Measurements from ENCODE around the gene ATAD2B.

ATAD2B gene

DNA sequence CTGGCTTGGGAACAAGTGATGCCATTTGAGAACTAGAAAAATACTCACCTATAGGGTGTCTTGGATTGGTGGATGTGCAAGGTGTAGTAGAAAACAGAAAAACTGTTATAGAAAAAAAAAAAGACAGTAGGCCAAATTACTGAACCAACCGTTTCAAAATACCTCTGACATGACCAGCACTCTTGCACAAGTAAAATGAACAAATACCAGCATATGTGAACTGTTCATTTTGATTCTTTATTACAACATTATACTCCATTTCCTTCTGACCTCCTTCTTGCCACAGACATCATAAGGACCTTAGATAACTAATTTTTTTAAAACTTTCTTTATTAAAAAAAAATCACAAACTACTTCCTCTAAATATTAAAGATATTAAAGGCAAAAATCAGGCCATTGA, 125.5 kb downstream of the ATAD2B start:
- TF ChIP-seq ZC3H10 (CRISPR knock-in tag; IDR thresholded peaks at IDR 0.05) = no peak
- TF ChIP-seq ZFP30 (CRISPR knock-in tag; IDR thresholded peaks at IDR 0.05) = no peak
- no peak for TF ChIP-seq RARB (CRISPR knock-in tag; IDR thresholded peaks at IDR 0.05)
- no peak for TF ChIP-seq PPARA (CRISPR knock-in tag; IDR thresholded peaks at IDR 0.05; ENCODE audit: borderline replicate concordance)
- no peak for TF ChIP-seq ZNF70 (CRISPR knock-in tag; IDR thresholded peaks at IDR 0.05)
- no peak for TF ChIP-seq TCF4 (CRISPR knock-in tag; IDR thresholded peaks at IDR 0.05; ENCODE audit: borderline replicate concordance)
- TF ChIP-seq ISL1 (CRISPR knock-in tag; IDR thresholded peaks at IDR 0.05) = no peak
- TF ChIP-seq, protein P1, sequence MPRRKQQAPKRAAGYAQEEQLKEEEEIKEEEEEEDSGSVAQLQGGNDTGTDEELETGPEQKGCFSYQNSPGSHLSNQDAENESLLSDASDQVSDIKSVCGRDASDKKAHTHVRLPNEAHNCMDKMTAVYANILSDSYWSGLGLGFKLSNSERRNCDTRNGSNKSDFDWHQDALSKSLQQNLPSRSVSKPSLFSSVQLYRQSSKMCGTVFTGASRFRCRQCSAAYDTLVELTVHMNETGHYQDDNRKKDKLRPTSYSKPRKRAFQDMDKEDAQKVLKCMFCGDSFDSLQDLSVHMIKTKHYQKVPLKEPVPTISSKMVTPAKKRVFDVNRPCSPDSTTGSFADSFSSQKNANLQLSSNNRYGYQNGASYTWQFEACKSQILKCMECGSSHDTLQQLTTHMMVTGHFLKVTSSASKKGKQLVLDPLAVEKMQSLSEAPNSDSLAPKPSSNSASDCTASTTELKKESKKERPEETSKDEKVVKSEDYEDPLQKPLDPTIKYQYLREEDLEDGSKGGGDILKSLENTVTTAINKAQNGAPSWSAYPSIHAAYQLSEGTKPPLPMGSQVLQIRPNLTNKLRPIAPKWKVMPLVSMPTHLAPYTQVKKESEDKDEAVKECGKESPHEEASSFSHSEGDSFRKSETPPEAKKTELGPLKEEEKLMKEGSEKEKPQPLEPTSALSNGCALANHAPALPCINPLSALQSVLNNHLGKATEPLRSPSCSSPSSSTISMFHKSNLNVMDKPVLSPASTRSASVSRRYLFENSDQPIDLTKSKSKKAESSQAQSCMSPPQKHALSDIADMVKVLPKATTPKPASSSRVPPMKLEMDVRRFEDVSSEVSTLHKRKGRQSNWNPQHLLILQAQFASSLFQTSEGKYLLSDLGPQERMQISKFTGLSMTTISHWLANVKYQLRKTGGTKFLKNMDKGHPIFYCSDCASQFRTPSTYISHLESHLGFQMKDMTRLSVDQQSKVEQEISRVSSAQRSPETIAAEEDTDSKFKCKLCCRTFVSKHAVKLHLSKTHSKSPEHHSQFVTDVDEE (CRISPR knock-in tag; IDR thresholded peaks at IDR 0.05) = no peak
- TF ChIP-seq GLIS3 (CRISPR knock-in tag; IDR thresholded peaks at IDR 0.05) = no peak
- no peak for TF ChIP-seq CSDC2 (CRISPR knock-in tag; IDR thresholded peaks at IDR 0.05)
- TF ChIP-seq OSR1 (CRISPR knock-in tag; IDR thresholded peaks at IDR 0.05) = no peak
- TF ChIP-seq, protein P2, sequence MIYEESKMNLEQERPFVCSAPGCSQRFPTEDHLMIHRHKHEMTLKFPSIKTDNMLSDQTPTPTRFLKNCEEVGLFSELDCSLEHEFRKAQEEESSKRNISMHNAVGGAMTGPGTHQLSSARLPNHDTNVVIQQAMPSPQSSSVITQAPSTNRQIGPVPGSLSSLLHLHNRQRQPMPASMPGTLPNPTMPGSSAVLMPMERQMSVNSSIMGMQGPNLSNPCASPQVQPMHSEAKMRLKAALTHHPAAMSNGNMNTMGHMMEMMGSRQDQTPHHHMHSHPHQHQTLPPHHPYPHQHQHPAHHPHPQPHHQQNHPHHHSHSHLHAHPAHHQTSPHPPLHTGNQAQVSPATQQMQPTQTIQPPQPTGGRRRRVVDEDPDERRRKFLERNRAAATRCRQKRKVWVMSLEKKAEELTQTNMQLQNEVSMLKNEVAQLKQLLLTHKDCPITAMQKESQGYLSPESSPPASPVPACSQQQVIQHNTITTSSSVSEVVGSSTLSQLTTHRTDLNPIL (CRISPR knock-in tag; IDR thresholded peaks at IDR 0.05; ENCODE audit: low read depth) = no peak
- no peak for TF ChIP-seq ZNF8 (CRISPR knock-in tag; IDR thresholded peaks at IDR 0.05)
- TF ChIP-seq, protein P3, sequence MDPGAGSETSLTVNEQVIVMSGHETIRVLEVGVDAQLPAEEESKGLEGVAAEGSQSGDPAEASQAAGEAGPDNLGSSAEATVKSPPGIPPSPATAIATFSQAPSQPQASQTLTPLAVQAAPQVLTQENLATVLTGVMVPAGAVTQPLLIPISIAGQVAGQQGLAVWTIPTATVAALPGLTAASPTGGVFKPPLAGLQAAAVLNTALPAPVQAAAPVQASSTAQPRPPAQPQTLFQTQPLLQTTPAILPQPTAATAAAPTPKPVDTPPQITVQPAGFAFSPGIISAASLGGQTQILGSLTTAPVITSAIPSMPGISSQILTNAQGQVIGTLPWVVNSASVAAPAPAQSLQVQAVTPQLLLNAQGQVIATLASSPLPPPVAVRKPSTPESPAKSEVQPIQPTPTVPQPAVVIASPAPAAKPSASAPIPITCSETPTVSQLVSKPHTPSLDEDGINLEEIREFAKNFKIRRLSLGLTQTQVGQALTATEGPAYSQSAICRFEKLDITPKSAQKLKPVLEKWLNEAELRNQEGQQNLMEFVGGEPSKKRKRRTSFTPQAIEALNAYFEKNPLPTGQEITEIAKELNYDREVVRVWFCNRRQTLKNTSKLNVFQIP (CRISPR knock-in tag; IDR thresholded peaks at IDR 0.05; ENCODE audit: borderline replicate concordance, low read depth) = no peak
- TF ChIP-seq SNAI2 (CRISPR knock-in tag; IDR thresholded peaks at IDR 0.05) = no peak
- TF ChIP-seq ESRRG (CRISPR knock-in tag; IDR thresholded peaks at IDR 0.05) = no peak
- no peak for TF ChIP-seq ARNTL (CRISPR knock-in tag; IDR thresholded peaks at IDR 0.05; ENCODE audit: borderline replicate concordance, low read depth)
- TF ChIP-seq TOX (CRISPR knock-in tag; IDR thresholded peaks at IDR 0.05; ENCODE audit: borderline replicate concordance) = no peak
- no peak for ATAC-seq

DNA sequence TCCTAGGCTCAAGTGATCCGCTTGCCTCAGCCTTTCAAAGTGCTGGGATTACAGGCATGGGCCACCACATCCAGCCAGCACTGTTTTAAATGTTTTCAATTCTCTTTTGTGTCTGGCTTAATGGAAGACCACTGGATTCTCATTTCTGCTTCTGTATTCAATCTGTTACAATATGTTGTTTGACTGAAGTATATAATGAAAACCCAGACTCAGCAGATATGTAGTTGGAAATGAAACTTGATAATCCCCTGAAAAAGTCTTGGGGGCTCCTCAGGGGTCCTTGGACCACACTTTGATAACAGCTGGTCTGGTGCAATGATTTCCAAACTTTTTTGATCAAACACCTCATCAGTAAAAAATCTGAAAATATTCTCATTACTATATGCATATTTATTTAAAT, 132.7 kb downstream of the ATAD2B start:
- ATAC-seq = no peak
- TF ChIP-seq ISL1 (CRISPR knock-in tag; IDR thresholded peaks at IDR 0.05) (no peak), TCF4 (CRISPR knock-in tag; IDR thresholded peaks at IDR 0.05; ENCODE audit: borderline replicate concordance) (no peak), ZNF565 (CRISPR knock-in tag; conservative IDR thresholded peaks at IDR 0.05; ENCODE audit: low read depth) (no peak), ESRRG (CRISPR knock-in tag; IDR thresholded peaks at IDR 0.05) (no peak), PPARA (CRISPR knock-in tag; IDR thresholded peaks at IDR 0.05; ENCODE audit: borderline replicate concordance) (no peak), ZFP3 (CRISPR knock-in tag; IDR thresholded peaks at IDR 0.05) (no peak), BACH2 (CRISPR knock-in tag; IDR thresholded peaks at IDR 0.05; ENCODE audit: borderline replicate concordance) (no peak), ARNTL (CRISPR knock-in tag; IDR thresholded peaks at IDR 0.05; ENCODE audit: borderline replicate concordance, low read depth) (no peak), RARB (CRISPR knock-in tag; IDR thresholded peaks at IDR 0.05) (no peak), GLIS3 (CRISPR knock-in tag; IDR thresholded peaks at IDR 0.05) (no peak), ZNF8 (CRISPR knock-in tag; IDR thresholded peaks at IDR 0.05) (no peak), TOX (CRISPR knock-in tag; IDR thresholded peaks at IDR 0.05; ENCODE audit: borderline replicate concordance) (no peak), OSR1 (CRISPR knock-in tag; IDR thresholded peaks at IDR 0.05) (no peak), ZFP30 (CRISPR knock-in tag; IDR thresholded peaks at IDR 0.05) (no peak), ZNF70 (CRISPR knock-in tag; IDR thresholded peaks at IDR 0.05) (no peak), CSDC2 (CRISPR knock-in tag; IDR thresholded peaks at IDR 0.05) (no peak), SNAI2 (CRISPR knock-in tag; IDR thresholded peaks at IDR 0.05) (no peak)
- TF ChIP-seq, protein P4, sequence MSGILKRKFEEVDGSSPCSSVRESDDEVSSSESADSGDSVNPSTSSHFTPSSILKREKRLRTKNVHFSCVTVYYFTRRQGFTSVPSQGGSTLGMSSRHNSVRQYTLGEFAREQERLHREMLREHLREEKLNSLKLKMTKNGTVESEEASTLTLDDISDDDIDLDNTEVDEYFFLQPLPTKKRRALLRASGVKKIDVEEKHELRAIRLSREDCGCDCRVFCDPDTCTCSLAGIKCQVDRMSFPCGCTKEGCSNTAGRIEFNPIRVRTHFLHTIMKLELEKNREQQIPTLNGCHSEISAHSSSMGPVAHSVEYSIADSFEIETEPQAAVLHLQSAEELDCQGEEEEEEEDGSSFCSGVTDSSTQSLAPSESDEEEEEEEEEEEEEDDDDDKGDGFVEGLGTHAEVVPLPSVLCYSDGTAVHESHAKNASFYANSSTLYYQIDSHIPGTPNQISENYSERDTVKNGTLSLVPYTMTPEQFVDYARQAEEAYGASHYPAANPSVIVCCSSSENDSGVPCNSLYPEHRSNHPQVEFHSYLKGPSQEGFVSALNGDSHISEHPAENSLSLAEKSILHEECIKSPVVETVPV (CRISPR knock-in tag; IDR thresholded peaks at IDR 0.05) = no peak
- TF ChIP-seq, protein P2 (CRISPR knock-in tag; IDR thresholded peaks at IDR 0.05; ENCODE audit: low read depth) = no peak
- TF ChIP-seq, protein P5, sequence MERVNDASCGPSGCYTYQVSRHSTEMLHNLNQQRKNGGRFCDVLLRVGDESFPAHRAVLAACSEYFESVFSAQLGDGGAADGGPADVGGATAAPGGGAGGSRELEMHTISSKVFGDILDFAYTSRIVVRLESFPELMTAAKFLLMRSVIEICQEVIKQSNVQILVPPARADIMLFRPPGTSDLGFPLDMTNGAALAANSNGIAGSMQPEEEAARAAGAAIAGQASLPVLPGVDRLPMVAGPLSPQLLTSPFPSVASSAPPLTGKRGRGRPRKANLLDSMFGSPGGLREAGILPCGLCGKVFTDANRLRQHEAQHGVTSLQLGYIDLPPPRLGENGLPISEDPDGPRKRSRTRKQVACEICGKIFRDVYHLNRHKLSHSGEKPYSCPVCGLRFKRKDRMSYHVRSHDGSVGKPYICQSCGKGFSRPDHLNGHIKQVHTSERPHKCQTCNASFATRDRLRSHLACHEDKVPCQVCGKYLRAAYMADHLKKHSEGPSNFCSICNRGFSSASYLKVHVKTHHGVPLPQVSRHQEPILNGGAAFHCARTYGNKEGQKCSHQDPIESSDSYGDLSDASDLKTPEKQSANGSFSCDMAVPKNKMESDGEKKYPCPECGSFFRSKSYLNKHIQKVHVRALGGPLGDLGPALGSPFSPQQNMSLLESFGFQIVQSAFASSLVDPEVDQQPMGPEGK (CRISPR knock-in tag; IDR thresholded peaks at IDR 0.05; ENCODE audit: borderline replicate concordance) = no peak
